ENCODE data around the gene USP19. TPM values are rescaled to one million over a fixed set of nuclear protein-coding genes. Genes with fewer than 3 reads are reported as not detected.

Gene USP19, protein sequence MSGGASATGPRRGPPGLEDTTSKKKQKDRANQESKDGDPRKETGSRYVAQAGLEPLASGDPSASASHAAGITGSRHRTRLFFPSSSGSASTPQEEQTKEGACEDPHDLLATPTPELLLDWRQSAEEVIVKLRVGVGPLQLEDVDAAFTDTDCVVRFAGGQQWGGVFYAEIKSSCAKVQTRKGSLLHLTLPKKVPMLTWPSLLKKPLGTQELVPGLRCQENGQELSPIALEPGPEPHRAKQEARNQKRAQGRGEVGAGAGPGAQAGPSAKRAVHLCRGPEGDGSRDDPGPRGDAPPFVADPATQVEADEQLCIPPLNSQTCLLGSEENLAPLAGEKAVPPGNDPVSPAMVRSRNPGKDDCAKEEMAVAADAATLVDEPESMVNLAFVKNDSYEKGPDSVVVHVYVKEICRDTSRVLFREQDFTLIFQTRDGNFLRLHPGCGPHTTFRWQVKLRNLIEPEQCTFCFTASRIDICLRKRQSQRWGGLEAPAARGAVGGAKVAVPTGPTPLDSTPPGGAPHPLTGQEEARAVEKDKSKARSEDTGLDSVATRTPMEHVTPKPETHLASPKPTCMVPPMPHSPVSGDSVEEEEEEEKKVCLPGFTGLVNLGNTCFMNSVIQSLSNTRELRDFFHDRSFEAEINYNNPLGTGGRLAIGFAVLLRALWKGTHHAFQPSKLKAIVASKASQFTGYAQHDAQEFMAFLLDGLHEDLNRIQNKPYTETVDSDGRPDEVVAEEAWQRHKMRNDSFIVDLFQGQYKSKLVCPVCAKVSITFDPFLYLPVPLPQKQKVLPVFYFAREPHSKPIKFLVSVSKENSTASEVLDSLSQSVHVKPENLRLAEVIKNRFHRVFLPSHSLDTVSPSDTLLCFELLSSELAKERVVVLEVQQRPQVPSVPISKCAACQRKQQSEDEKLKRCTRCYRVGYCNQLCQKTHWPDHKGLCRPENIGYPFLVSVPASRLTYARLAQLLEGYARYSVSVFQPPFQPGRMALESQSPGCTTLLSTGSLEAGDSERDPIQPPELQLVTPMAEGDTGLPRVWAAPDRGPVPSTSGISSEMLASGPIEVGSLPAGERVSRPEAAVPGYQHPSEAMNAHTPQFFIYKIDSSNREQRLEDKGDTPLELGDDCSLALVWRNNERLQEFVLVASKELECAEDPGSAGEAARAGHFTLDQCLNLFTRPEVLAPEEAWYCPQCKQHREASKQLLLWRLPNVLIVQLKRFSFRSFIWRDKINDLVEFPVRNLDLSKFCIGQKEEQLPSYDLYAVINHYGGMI (N-terminal part only)
- 36.2 TPM for polyA plus RNA-seq (ENCODE audit: insufficient read length)

- DNase-seq (ENCODE audit: low read depth) = peak; percentile 84
These were observed at the start of gene USP19 for GRCh38 chr3:49120438-49121131. Gene USP19, minus strand, starts transcription at chr3:49120823. Its CDS starts 1,678 bp downstream, at chr3:49119145.

- no peak for DNase-seq (ENCODE audit: low read depth)
These were observed 46.3 kb upstream of the USP19 start for GRCh38 chr3:49166752-49167556.

DNA sequence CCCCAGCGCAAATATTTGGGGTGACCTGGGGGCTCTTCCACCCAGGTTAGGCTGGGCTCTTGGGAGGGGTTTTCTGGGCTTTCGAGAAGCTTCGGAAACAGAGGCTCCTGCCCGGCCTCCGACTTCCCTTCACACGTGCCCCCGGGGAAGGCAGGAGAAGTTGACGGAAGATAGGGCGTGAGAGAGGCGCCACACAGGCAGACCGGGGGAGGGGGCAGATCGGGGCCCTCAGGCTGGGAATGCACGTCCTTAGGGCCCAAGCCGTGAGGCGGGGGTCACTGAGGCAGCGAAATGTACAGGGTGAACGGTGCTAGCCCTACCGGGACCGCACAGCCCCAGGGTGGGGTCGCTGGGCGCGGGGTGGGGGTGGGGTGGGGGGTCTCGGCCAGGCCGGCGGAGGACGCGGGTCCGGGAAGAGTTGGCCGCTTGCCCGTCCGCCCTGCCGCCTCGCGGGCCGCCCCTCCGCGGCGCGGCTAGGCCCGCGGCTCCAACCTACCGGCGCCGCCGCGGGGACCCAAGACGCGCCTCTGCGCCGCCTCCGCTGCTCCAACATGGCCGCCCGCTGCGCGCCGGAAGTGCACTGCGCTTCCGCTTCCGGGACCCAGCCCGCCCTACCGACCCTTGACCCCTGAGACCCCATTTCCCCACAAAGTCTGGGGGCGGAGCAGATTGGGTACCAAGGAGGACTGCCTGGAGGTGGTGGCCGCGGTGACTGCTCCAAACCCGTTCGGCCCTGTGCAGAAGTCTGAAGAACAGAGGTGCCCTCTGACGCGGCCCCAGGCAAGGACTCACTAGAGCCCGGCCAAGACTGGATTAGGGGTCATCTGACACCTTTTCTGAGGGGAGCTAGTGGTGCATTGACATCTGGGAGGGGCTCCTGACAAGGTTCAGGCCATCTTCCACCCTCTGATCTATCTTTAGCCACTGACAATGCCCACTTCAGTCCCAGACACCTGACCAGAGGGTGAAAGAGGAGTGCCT lies 45.4 kb upstream of the USP19 start, which contains the start of gene CCDC71:
CCDC71 (minus strand) TSS at position 561 of the 981 bp plus-strand sequence. CDS start 2,123 bp downstream, outside the sequence.
- peak; percentile 34 for DNase-seq (ENCODE audit: low read depth)

- DNase-seq (ENCODE audit: low read depth) = no peak
These were observed 44.5 kb upstream of the USP19 start for GRCh38 chr3:49164983-49165720.

DNA sequence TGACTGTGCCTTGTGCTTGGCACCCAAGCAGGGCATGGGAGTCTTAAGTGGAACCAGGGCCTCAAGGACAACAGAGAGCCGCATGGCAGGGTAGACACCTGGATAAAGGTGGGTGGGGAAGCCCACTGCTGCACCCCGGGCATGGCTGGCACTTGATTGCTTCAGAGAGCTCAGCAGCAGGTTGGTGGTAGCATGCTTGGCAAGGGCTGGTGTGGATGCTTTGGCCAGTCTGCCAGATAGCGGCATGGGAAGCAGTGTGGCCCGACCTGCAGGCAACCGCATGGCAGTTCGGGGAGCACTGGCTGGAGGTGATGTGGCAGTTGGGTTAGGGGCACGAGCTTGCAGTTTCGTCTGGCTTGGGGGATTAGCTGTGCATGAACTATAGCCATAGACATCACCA lies 43.0 kb upstream of the USP19 start:
- no peak for DNase-seq (ENCODE audit: low read depth)

DNA sequence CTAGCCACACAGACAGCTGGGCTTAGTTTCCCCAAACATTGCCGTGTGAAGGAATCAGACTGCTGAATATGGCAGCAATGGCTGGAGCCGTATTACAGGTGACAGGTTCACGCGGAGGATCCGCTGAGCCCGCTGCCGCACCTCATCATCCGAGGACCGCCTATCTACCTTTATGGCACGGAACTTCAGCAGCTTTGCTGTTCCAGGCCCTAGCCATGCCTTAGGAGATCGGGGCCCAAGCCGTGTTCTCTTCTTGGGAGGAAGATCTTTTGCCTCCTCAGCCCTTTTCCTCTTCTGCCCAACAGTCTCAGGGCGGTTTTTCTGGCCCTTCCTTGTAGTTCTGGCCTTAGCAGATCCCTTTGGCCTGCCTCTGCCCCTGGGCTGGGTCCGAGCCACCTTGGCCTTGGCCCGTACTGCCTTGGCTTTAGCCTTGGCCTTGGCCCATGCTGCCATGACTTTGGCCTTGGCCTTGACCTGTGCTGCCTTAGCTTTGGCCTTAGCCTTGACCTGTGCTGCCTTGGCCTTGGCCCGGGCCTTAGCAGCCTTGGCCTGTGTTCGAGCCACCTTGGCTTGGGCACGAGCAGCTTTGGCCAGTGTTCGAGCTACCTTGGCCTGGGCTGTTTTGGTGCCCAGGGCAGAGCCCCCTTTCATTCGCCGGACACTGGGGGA lies 42.3 kb upstream of the USP19 start:
- no peak for DNase-seq (ENCODE audit: low read depth)

DNA sequence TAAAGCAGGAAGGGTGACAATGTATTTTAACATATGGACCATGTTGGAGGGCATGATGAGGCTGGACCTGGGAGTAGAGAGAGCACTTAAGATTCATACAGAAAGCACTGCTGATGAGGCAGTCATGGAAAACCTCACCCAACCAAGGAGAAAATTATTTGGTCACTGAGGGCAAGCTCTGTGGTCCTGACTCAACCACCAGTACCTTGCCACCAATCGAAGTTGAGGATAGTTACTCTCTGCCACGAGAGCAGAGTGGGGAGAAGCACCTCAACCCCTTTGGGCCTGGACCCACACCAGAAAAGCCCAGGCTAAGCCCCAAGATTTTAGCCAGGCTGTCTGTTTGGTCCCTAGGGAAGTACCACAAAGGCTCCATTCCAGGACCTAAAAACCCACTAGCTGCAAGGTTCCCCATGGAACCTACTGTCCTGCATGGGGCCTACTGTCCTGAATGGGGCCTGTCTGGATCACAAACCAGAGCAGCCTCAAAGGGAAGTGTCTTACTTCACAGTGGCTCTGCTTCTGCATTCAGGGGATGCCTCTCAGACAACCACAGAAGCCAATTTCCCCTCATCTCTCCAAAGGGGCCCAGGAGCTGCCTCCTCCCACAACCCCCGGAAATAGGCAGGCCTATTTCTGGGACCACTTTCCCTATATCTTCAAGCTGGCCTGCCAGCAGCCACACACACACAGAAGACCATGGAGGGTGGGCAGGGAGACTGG lies 41.3 kb upstream of the USP19 start:
- no peak for DNase-seq (ENCODE audit: low read depth)

- no peak for DNase-seq (ENCODE audit: low read depth)
These were observed 40.6 kb upstream of the USP19 start for GRCh38 chr3:49161197-49161596.

- no peak for DNase-seq (ENCODE audit: low read depth)
These were observed 38.2 kb upstream of the USP19 start for GRCh38 chr3:49158792-49159191.

- DNase-seq (ENCODE audit: low read depth) = no peak
These were observed 37.6 kb upstream of the USP19 start for GRCh38 chr3:49158103-49158709.

- DNase-seq (ENCODE audit: low read depth) = no peak
These were observed 36.7 kb upstream of the USP19 start for GRCh38 chr3:49157289-49157688.

- DNase-seq (ENCODE audit: low read depth) = no peak
These were observed 32.8 kb upstream of the USP19 start for GRCh38 chr3:49153349-49153912.

DNA sequence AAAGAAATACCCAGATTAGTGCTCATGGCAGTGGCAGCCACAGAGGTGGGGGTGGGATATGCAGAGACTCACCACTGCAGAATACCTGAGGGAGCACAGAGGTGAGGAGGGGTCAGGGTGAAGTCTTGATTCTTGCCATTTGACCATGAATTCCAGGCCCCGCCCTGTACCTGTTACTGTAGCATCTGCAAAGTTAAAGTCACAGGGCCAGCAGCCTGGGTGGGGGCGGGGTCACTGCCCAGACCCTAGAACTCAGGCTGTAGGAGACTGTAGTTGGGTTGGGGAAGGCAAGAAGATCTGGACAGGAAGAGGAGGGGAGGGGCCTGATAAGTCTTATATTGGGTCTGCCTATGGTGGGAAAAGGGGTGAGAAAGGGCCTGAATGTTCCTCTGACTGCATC lies 31.0 kb upstream of the USP19 start:
- DNase-seq (ENCODE audit: low read depth) = no peak

DNA sequence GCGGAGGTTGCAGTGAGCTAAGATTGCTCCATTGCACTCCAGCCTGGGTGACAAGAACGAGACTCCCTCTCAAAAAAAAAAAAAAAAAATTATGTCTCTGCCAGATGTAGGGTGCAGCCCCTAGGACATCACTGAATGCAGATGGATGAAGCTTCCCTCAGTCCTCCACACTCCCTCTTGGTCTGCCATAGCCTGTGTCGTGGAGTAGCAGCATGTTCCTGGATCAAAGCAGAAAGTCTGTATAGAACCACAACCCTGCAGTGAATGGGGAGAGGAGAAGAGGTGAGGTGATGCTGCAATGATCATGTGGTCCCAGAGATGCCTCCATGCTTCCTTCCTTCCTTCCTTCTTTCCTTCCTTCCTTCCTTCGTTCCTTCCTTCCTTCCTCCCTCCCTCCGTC lies 27.5 kb upstream of the USP19 start:
- no peak for DNase-seq (ENCODE audit: low read depth)

GRCh38 chr3:49140080-49140479 lies 19.5 kb upstream of the USP19 start:
- DNase-seq (ENCODE audit: low read depth) = no peak

GRCh38 chr3:49135499-49135898 lies 14.9 kb upstream of the USP19 start:
- DNase-seq (ENCODE audit: low read depth) = no peak
